H1 (cell line): ENCODE results near the gene TEX44. TPM values are rescaled to one million over a fixed set of nuclear protein-coding genes. Genes with fewer than 3 reads are reported as not detected.
A peak's percentile ranks its signal among the peaks of the same experiment; 100 is the strongest.

Experiments used
- BACH1 ChIP-seq: IDR thresholded peaks from 2 replicates; pipeline ENCODE4 v1.6.1; 2012; ENCODE audit warnings: low read length, improper control_type of control experiment
- BCL11A ChIP-seq, 2 experiments: IDR thresholded peaks; one replicate each; pipeline ENCODE4 v1.6.1; 2011; ENCODE audit warnings: low read depth in 2 of 2, low read length in 2 of 2, mild to moderate bottlenecking in 2 of 2
- CBX5 ChIP-seq: fragments of 300-800, 300-1000 bp; sonication (generic); IDR thresholded peaks from 2 replicates; pipeline ENCODE4 v1.7.1; 2016; ENCODE audit warnings: antibody characterized with exemption, low read length, low read depth
- CTBP2 ChIP-seq: IDR thresholded peaks from 2 replicates; pipeline ENCODE4 v1.7.0; 2011; ENCODE audit warnings: borderline replicate concordance, mild to moderate bottlenecking, moderate library complexity, mixed read lengths, low read length; ENCODE audit not compliant: insufficient read depth, insufficient read length
- CTCF ChIP-seq, 3 experiments: IDR thresholded peaks; 1 replicate in 2 of 3; 2 replicates in 1 of 3; pipeline versions ENCODE4 v1.5.1 to v1.6.1; 2011; ENCODE audit warnings: low read length in 3 of 3, mild to moderate bottlenecking in 3 of 3, inconsistent platforms in 2 of 3, low read depth in 1 of 3, moderate library complexity in 1 of 3; ENCODE audit not compliant: insufficient read depth in 1 of 3; ENCODE audit errors: control extremely low read depth in 1 of 3
- EP300 ChIP-seq, 2 experiments: IDR thresholded peaks; 1 replicate in 1 of 2; 2 replicates in 1 of 2; pipeline ENCODE4 v1.6.1; 2011 to 2012; ENCODE audit warnings: low read depth in 2 of 2, low read length in 2 of 2, mild to moderate bottlenecking in 2 of 2, borderline replicate concordance in 1 of 2, inconsistent platforms in 1 of 2, moderate library complexity in 1 of 2
- HDAC2 ChIP-seq, 2 experiments: fragments of 300-600 bp in 1 of 2; sonication (generic) in 1 of 2; IDR thresholded peaks; 2 replicates each; pipeline ENCODE4 v1.6.1; 2011 to 2012; ENCODE audit warnings: low read depth in 2 of 2, low read length in 2 of 2, mild to moderate bottlenecking in 2 of 2, moderate library complexity in 2 of 2, borderline replicate concordance in 1 of 2, inconsistent platforms in 1 of 2
- KDM4A ChIP-seq: IDR thresholded peaks from one replicate; pipeline ENCODE4 v1.7.1; 2012; ENCODE audit warnings: low read depth, mild to moderate bottlenecking, moderate library complexity, low read length, inconsistent platforms; ENCODE audit not compliant: severe bottlenecking
- PHF8 ChIP-seq: fragments of 200-600 bp; sonication (generic); conservative IDR thresholded peaks from 2 replicates; pipeline ENCODE4 v1.7.1; 2012; ENCODE audit warnings: low read depth, mild to moderate bottlenecking, inconsistent platforms, low read length, moderate library complexity
- POLR2AphosphoS5 ChIP-seq: IDR thresholded peaks from 2 replicates; pipeline ENCODE4 v1.6.1; 2011; ENCODE audit warnings: low read depth, low read length
- SAP30 ChIP-seq: fragments of 300-600 bp; sonication (generic); IDR thresholded peaks from 2 replicates; pipeline ENCODE4 v1.7.1; 2012; ENCODE audit warnings: low read length, moderate library complexity, mild to moderate bottlenecking, inconsistent platforms; ENCODE audit not compliant: insufficient read depth, insufficient replicate concordance
- SIX5 ChIP-seq: IDR thresholded peaks from 2 replicates; pipeline ENCODE4 v1.6.1; 2011; ENCODE audit warnings: mild to moderate bottlenecking, low read depth, low read length
- TAF1 ChIP-seq: IDR thresholded peaks from 2 replicates; pipeline ENCODE4 v1.6.1; 2011; ENCODE audit warnings: mild to moderate bottlenecking, low read depth, low read length
- TCF12 ChIP-seq: IDR thresholded peaks from 2 replicates; pipeline ENCODE4 v1.6.1; 2011; ENCODE audit warnings: low read depth, mild to moderate bottlenecking, low read length
- polyA plus RNA-seq, 7 experiments: library from polyadenylated mRNA; depleted of rRNA in 3 of 7; stranded (reverse) in 5 of 7; unstranded in 2 of 7; fragments of >200 nt in 5 of 7; fragments of 200-250 nt in 2 of 7; gene quantifications; 1 replicate in 5 of 7; 2 replicates in 1 of 7; 4 replicates in 1 of 7; pipeline versions ENCODE4 v1.2.1 to v1.2.3, GENCODE V29; 2011 to 2013; ENCODE audit warnings: missing spikeins in 2 of 7, mixed read lengths in 2 of 7
- total RNA-seq: library from RNA; stranded (reverse); fragmentation: NEBNext Ultra II Directional; extraction: Animal tissue kit (Norgen Biotek cat#: 25700); gene quantifications from 2 replicates; pipeline ENCODE4 v1.2.1, GENCODE V29; 2021

TEX44 gene
- total and polyA plus RNA-seq, 2 of the 8 experiments (the other 6 are each of a cell fraction or from before 2014, with no cell fraction given) = not detected

GRCh38 chr2:231604101-231604684 is 11.5 kb downstream of the TEX44 start (continued):
- TF ChIP-seq SIX5 (no peak), SAP30 (no peak), CBX5 (no peak), PHF8 (peak; percentile 77), TCF12 (0 out of 2 replicates have a peak, but pooled peaks have one; percentile 10), BCL11A (IDR thresholded peaks at IDR 0.05; ENCODE audit: low read depth in 2 of 2, low read length in 2 of 2) (no peak), CTCF (IDR thresholded peaks at IDR 0.05; ENCODE audit: control extremely low read depth in 1 of 3, insufficient read depth in 1 of 3, low read depth in 1 of 3, low read length in 3 of 3) (no peak), EP300 (IDR thresholded peaks at IDR 0.05; ENCODE audit: borderline replicate concordance in 1 of 2, low read depth in 2 of 2, low read length in 2 of 2) (peak in 1 of 2 experiments; percentile 10; a peak in 1 of 3 replicates), TAF1 (no peak; the same call in 1 of the 2 replicates), CTBP2 (no peak), BACH1 (0 out of 2 replicates have a peak, but pooled peaks have one; percentile 36), KDM4A (no peak), POLR2AphosphoS5 (peak; percentile 79), HDAC2 (IDR thresholded peaks at IDR 0.05; ENCODE audit: borderline replicate concordance in 1 of 2, low read depth in 2 of 2, low read length in 2 of 2) (peak in 1 of 2 experiments; percentile 56; a peak in 1 of 4 replicates)
